D721Med (cell line): ENCODE measurements around the gene EN1.
A peak's percentile ranks its signal among the peaks of the same experiment; 100 is the strongest.

Source experiments
- DNase-seq: peaks from one replicate; pipeline ENCODE4 v3.0.0; 2011; ENCODE audit warnings: low spot score; ENCODE audit not compliant: insufficient read length
- FAIRE-seq: peaks from 2 replicates; lab custom pipeline; 2011; peaks lifted over from hg19 to GRCh38; lab: Jason Lieb, UNC
- TF ChIP-seq, protein P1 (sequence below): IDR thresholded peaks from 2 replicates; pipeline ENCODE4 v1.5.1; 2012; ENCODE audit warnings: mild to moderate bottlenecking, control low read depth; ENCODE audit not compliant: insufficient read depth; ENCODE audit errors: missing control alignments

The EN1 gene

DNA sequence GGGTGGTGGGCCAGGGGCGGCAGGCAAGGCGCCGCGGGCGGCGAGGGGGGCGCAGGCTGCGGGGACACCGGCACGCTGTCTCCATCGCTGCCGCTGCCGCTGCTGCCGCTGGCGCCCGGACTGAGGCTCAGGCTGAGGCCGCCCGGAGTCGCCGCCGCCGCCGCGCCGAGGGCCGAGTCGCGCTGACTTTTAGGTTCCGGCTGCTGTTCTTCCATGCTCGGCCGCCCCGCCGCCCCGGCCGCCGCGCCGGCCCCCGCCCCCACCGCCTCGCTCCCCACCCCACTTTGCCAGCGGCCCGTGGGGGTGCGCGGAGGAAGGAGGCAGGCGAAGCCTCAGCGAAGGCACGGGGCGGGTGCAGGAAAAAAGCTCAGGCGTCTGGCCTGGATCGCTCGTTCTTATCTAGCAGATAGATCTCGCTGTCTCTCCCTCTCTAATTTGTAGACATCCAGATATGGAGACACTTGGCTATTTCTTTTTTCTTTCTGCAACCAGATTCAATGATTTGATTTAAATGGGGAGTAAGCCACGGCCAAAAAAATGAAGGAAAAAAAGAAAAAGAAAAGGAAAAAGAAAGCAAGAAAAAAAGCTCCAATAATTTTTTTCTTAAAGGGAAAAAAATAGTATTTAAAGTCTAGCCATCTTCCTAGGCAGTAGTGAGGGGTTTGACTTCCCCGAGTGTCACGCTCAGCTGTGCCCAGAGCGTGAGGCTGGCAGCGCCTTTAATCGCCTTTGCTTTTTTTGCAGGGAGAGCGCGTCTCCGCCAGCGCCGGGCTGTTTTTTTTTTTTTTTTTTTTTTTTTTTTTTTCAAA lies at the start of gene EN1:
TSS of gene EN1 (minus strand) at position 696 of the 809 bp plus-strand sequence. CDS start at position 215, 481 bp downstream.
- TF ChIP-seq, protein P1, sequence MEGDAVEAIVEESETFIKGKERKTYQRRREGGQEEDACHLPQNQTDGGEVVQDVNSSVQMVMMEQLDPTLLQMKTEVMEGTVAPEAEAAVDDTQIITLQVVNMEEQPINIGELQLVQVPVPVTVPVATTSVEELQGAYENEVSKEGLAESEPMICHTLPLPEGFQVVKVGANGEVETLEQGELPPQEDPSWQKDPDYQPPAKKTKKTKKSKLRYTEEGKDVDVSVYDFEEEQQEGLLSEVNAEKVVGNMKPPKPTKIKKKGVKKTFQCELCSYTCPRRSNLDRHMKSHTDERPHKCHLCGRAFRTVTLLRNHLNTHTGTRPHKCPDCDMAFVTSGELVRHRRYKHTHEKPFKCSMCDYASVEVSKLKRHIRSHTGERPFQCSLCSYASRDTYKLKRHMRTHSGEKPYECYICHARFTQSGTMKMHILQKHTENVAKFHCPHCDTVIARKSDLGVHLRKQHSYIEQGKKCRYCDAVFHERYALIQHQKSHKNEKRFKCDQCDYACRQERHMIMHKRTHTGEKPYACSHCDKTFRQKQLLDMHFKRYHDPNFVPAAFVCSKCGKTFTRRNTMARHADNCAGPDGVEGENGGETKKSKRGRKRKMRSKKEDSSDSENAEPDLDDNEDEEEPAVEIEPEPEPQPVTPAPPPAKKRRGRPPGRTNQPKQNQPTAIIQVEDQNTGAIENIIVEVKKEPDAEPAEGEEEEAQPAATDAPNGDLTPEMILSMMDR: no peak
- FAIRE-seq: no peak

DNA sequence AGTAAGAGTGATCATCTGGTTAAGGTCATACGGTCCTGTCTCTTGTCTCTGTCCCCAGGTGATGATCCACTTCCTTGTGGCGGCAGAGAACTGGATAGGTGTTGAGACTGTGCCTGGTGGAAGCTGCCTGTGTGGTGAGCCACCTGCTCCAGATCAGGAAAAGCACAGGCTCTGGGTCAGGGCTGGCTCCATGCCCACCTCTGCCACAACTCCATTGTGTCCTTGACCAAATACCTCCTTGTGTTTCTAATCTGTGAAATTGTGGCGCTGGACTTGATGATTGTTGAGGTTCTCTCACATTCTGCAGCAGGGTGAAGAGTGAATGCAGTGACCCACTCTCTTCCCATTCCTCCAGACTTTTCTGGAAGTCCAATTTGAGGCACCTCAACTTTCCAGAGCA lies 45.7 kb upstream of the EN1 start:
- FAIRE-seq (no peak), DNase-seq (no peak)
- TF ChIP-seq, protein P1: no peak

More for the DNA sequence above, at the start of gene EN1:
- DNase-seq: no peak

DNA sequence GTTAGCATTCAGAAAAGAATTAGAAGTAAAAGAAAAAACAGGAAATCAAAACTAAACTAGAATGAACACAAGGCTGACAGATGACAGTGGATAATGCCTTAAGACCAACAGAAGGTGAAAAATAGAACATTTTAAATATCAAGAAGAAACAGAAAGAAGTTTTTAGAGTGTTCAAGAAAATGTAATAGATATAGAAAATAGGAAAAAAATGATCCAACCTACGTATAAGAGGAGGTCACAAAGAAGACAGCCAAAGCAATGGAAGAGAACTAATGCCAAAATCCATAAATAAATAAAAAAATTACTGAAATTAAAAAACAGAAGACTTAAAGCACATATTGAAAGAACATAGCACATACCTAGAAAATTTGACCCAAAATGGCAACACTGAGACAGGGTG lies 42.5 kb upstream of the EN1 start:
- DNase-seq (no peak), FAIRE-seq (no peak)
- TF ChIP-seq, protein P1: no peak

DNA sequence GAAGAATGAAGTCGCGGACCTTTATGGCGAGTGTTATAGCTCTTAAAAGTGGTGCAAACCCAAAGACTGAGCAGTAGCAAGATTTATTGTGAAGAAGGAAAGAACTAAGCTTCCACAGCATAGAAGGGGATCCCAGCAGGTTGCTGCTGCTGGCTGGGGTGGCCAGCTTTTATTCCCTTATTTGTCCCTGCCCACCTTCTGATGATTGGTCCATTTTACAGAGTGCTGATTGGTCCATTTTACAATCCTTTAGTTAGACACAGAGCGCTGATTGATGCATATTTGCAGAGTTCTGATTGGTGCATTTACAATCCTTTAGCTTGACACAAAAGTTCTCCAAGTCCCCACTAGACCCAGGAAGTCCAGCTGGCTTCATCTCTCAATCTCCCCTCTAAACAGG lies 36.3 kb upstream of the EN1 start:
- TF ChIP-seq, protein P1: no peak
- DNase-seq: no peak
- no peak for FAIRE-seq

DNA sequence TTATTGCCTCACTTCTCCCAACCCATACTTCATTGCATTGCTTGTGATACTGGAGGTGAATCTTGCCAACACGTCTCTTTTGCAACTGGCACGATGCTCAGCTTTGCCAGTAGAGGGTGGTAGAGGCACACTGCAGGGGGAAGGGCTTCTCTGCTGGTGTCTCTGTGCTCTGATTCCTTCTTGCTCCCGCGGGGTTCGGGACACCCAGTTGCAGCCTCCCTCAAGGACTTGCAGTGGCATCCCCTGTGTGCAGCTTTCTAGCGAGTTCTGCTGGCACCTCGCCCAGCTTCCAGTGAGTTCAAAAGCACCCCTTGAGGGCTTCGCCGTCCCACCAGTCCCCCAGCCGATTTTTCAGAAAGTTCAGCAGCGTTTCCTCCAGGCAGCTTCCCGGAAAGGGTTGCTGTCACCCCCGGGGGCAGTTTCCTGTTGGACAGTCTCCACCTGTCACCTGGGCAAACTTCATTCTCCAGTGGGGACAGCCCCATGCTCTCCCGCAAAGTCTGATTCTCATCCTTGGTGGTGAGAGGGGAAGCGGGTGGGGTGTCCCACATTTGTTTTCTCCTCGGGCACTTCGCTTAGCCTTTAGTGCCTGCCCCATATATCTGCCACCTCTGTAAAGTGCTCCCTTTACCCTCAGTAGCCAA lies 35.4 kb upstream of the EN1 start:
- TF ChIP-seq, protein P1: peak; percentile 88
- no peak for DNase-seq
- FAIRE-seq: no peak

DNA sequence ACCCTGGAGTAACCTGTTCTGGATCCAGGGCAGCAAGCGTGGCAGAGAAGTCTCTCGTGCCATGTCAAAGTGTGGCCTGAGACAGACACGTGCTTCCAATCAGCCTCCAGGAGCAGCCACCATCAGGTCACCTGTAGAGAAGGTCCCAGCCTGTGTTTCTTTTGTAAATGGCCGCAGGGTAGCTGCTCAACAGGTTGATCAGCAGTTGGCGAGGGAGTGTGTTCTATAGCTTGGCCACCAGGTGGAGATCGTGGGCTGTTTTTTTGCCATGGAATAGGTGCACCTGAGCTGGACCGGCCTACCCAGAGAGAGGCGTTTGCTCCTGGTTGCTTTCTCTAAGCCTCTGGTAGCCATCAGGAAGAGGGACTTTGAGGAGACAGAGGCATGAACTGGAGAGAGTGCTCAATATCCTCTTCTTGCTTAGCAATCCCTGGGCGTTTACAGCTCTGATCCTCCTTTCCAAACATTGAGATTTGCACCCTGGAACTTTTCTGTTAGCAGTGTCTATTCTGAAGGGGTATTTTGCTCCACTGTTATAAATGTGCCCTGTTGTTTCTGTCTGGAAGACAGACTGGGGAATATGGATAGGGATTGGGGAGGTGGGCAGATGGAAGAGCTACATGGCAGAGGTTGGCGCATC lies 34.2 kb upstream of the EN1 start:
- FAIRE-seq: no peak

More for the DNA sequence above, 34.2 kb upstream of the EN1 start:
- TF ChIP-seq, protein P1: peak; percentile 67
- DNase-seq: no peak
